ENCODE measurements around the gene ARHGAP26.
"Not testable (repeated sequence)": the region's sequence is repeated elsewhere in the genome, so short reads cannot be mapped to it uniquely, and the experiment has no call there.

The ARHGAP26 gene

DNA sequence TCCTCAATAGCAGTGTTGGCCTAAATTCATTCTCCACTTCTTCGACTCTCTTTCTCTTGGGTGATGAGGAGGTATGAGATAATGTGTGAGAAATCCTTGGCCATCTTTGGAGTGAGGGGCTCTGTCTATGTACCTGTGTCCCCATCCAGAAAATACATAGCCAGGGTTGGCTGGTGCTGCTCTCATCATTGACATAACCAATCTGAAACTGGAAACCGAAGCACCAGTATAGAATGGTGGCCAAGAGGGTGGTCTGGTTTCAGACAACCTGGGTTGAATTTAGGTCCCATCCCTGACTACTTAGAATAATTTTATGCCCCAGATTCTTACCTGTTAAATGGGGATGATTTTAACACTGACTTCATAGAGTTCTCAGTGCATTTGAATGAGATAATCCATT is 208.1 kb downstream of the ARHGAP26 start:
- H3K27me3 Mint-ChIP-seq = no peaks in the 10 kb centered on the region
- peaks cover 3% of the 10 kb centered on the region for H3K36me3 Mint-ChIP-seq
- peaks cover 63% of the 10 kb centered on the region for H3K4me1 Mint-ChIP-seq (ENCODE audit: low read depth)
- H3K9me3 Mint-ChIP-seq (ENCODE audit: low read depth) = no peaks in the 10 kb centered on the region
- peak overlapping the region; percentile 87 for H3K27ac Mint-ChIP-seq
- H3K4me3 Mint-ChIP-seq = no peak overlapping the region

DNA sequence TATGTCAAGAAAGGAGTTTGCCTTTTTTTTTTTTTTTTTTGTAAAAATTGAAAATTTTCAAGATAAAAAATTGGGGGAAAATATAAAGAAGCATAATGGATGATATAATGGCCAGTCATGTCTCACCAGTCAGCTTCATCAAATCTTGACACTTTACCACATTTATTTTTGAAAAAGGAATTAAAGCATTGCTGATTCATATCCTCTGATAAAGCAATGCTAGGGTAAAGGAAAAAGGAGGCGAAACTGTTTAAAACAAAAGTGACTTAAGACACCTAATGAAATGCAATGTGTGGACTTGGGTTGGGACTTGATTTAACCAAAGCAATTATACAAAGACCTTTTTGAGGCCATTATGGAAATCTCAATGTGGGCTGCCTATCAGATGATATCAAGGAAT is 208.5 kb downstream of the ARHGAP26 start:
- H3K4me1 Mint-ChIP-seq (ENCODE audit: low read depth) = peaks cover 58% of the 10 kb centered on the region
- H3K4me3 Mint-ChIP-seq = no peak overlapping the region
- H3K27me3 Mint-ChIP-seq = no peaks in the 10 kb centered on the region
- H3K36me3 Mint-ChIP-seq = peaks cover 3% of the 10 kb centered on the region
- H3K27ac Mint-ChIP-seq = no peak overlapping the region
- H3K9me3 Mint-ChIP-seq (ENCODE audit: low read depth) = no peaks in the 10 kb centered on the region

DNA sequence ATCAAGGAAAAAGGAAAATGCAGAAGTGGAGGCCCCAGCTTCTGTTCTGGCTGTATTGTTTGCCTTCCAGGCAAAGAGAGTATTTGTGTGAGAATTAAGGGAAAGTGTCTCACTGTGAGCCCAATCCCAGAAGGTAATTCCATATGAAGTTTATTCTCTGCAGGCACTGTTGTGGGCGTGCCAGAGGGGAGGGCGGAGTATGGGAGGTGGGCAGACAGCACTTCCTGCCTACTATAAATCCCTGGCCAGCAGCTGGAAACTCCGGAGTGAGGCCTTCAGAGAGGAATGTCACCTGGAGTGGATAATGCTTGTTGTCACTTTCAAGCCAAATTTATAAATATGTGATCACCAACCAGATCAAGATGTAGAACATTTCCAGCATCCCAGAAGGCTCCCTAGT is 209.5 kb downstream of the ARHGAP26 start:
- Mint-ChIP-seq H3K27me3 (no peaks in the 10 kb centered on the region), H3K4me3 (no peak overlapping the region), H3K36me3 (peaks cover 2% of the 10 kb centered on the region), H3K27ac (no peak overlapping the region), H3K9me3 (ENCODE audit: low read depth) (no peaks in the 10 kb centered on the region), H3K4me1 (ENCODE audit: low read depth) (peaks cover 59% of the 10 kb centered on the region)

DNA sequence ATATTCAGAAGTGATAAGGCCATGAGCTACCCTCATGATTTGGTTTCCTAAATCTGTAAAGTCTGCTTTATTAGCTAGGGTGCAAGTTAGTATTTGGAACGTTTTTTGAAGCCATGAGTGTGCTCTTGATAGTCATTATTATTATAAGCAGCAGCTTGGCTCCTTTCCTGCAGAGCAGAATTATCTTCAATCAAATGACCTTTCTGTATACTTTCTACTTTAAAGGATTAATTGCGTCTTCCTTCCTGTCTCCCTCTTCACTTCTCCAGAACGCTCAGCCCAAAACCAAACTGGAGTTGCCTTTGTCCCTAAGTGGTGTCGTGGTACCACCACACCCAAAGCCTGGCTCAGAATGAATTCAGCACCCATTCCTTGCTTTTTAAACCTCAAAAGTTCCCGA is 211.3 kb downstream of the ARHGAP26 start:
- Mint-ChIP-seq H3K36me3 (no peaks in the 10 kb centered on the region), H3K4me1 (ENCODE audit: low read depth) (peaks cover 57% of the 10 kb centered on the region), H3K4me3 (no peak overlapping the region), H3K27me3 (no peaks in the 10 kb centered on the region), H3K9me3 (ENCODE audit: low read depth) (no peaks in the 10 kb centered on the region), H3K27ac (peak overlapping the region; percentile 82)

DNA sequence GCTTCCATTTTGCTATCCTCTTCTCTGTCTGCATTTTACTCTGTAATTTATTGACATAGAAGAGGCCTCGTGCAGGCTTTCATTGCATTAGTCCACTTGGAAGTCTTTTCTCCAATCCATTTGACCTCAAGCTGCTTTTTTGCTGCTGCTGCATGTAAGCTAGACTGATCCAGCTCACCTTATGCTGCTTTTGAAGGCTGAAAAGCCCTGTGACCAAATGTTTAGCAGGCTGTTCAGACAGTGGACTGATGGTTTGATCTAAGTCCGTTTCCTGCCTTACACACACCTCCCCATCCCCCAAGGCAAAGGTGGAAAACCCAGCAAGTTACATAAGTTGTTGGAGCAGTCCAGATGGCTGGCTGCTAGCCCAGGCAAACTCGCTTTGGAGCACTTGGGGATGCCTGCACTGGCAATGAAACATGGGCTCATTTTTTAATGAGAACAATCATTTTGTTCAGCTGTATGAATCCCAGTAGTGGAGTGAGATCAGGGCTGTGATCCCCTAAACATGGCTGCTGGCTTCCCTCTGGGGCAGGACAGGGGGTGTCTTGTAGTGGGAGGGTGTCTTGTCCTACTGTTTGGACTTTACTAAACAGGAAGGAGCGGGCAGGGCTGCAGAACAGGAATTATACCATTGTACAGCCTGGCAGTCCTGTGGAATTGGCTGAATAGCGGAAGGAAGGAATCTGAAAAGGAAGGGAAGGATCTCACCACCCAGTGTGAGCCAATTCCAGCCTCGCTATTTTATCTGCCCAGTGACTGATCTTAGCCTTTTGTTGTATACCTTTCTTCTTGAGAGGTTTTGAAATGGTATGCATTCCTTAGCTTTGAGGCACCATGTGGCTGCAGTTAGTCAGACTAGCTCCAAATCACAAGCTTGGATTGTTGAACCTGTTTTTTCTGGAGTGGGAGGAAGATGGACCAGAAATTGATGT is 212.0 kb downstream of the ARHGAP26 start:
- Mint-ChIP-seq H3K36me3 (peaks cover 4% of the 10 kb centered on the region), H3K9me3 (ENCODE audit: low read depth) (no peaks in the 10 kb centered on the region), H3K4me3 (no peak overlapping the region), H3K27me3 (no peaks in the 10 kb centered on the region), H3K4me1 (ENCODE audit: low read depth) (peaks cover 51% of the 10 kb centered on the region), H3K27ac (peak overlapping the region; percentile 82)

DNA sequence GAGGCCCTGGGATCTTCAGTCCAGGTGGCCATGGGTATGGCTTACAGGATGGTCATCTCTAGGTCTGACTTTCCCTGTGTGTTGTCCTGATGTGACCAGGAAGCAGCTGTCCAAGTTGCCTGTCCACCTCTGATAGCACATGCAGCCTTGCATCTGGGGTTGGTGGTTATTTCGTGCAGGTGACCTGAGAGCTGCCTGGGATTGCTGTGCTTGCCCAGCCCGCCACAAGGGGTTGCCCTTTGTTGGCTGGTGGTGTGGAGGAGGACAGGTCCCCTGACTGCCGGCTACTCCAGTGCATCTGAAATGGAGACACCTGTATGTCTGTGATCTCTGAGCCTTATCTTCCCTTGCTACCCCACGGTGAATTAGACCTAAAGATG is 212.6 kb downstream of the ARHGAP26 start:
- H3K9me3 Mint-ChIP-seq (ENCODE audit: low read depth) = no peaks in the 10 kb centered on the region
- no peaks in the 10 kb centered on the region for H3K27me3 Mint-ChIP-seq
- H3K27ac Mint-ChIP-seq = no peak overlapping the region
- H3K36me3 Mint-ChIP-seq = peaks cover 4% of the 10 kb centered on the region
- no peak overlapping the region for H3K4me3 Mint-ChIP-seq
- peaks cover 45% of the 10 kb centered on the region for H3K4me1 Mint-ChIP-seq (ENCODE audit: low read depth)

DNA sequence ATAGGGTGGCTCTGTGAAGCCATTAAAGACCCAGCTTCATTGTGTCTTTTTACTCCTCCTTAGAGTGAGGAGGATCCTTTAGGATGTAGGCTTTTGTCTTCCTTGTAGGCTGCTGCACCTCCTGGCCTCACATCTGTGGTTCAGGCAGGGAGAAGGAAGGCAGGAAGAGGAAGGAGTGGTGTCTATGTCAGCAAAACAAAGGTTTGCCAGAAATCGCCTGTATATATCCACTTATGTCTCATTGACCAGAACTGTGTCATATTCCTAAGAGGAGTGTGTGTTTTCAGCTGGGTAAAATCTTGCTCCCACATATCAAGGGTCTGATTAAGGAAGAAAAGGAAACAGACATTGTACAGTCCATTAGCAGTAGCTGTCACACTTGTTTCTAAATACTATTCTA is 213.8 kb downstream of the ARHGAP26 start:
- peaks cover 33% of the 10 kb centered on the region for H3K4me1 Mint-ChIP-seq (ENCODE audit: low read depth)
- peaks cover 4% of the 10 kb centered on the region for H3K36me3 Mint-ChIP-seq
- no peaks in the 10 kb centered on the region for H3K27me3 Mint-ChIP-seq
- no peaks in the 10 kb centered on the region for H3K9me3 Mint-ChIP-seq (ENCODE audit: low read depth)
- no peak overlapping the region for H3K4me3 Mint-ChIP-seq
- H3K27ac Mint-ChIP-seq = no peak overlapping the region

DNA sequence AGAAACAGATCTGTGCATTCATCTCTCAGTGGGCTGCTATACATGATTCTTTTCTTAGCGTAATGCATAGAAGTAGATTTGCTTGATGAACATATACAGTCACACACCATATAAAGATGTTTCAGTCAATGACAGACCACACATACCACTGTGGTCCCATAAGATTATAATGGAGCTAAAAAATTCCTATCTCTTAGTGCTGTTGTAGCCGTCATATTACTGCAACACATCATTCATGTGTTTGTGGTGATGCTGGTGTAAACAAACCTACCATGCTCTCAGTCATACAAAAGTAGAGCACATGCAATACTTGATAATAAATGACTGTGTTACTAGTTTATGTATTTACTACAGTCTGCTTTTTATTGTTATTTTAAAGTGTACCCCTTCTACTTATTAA is 214.3 kb downstream of the ARHGAP26 start:
- H3K36me3 Mint-ChIP-seq = peaks cover 4% of the 10 kb centered on the region
- no peaks in the 10 kb centered on the region for H3K9me3 Mint-ChIP-seq (ENCODE audit: low read depth)
- peaks cover 28% of the 10 kb centered on the region for H3K4me1 Mint-ChIP-seq (ENCODE audit: low read depth)
- H3K27me3 Mint-ChIP-seq = no peaks in the 10 kb centered on the region
- no peak overlapping the region for H3K4me3 Mint-ChIP-seq
- H3K27ac Mint-ChIP-seq = no peak overlapping the region

DNA sequence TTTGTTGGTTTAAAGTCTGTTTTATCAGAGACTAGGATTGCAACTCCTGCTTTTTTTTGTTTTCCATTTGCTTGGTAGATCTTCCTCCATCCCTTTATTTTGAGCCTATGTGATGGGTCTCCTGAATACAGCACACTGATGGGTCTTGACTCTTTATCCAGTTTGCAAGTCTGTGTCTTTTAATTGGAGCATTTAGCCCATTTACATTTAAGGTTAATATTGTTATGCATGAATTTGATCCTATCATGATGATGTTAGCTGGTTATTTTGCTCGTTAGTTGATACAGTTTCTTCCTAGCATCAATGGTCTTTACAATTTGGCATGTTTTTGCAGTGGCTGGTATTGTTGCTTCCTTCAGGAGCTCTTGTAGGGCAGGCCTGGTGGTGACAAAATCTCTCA is 219.1 kb downstream of the ARHGAP26 start:
- not testable (repeated sequence) for H3K9me3 Mint-ChIP-seq (ENCODE audit: low read depth); H3K27ac Mint-ChIP-seq; H3K4me1 Mint-ChIP-seq (ENCODE audit: low read depth); H3K27me3 Mint-ChIP-seq; H3K4me3 Mint-ChIP-seq
- H3K36me3 Mint-ChIP-seq = peaks cover 18% of the 10 kb centered on the region

DNA sequence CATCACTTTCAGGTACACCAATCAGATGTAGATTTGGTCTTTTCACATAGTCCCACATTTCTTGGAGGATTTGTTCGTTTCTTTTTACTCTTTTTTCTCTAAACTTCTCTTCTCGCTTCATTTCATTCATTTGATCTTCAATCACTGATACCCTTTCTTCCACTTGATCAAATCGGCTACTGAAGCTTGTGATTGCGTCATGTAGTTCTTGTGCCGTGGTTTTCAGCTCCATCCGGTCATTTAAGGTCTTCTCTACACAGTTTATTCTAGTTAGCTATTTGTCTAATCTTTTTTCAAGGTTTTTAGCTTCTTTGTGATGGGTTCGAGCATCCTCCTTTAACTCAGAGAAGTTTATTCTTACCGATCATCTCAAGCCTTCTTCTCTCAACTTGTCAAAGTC is 219.9 kb downstream of the ARHGAP26 start:
- H3K27ac Mint-ChIP-seq; H3K9me3 Mint-ChIP-seq (ENCODE audit: low read depth); H3K27me3 Mint-ChIP-seq; H3K4me1 Mint-ChIP-seq (ENCODE audit: low read depth); H3K4me3 Mint-ChIP-seq: not testable (repeated sequence)
- H3K36me3 Mint-ChIP-seq = peaks cover 20% of the 10 kb centered on the region

DNA sequence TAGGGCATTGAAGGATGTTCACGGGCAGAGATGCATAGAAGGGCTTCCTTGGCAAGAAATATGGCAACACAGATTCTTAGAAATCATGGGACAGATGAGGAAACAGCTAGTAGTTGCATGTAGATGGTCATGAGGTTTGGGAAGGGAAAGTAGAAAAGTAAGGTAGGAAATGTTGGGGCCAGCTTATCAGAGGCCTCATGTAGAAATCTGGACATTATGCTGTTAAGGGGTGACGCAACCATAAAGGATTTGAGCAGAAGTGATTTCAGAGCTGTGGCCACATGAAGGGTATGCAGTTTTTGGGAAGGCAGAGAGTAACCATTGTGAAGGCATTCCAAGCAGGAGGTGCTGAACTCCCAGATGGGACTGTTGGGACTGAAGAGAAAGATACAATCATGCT is 224.0 kb downstream of the ARHGAP26 start:
- H3K36me3 Mint-ChIP-seq = peaks cover 23% of the 10 kb centered on the region
- peaks cover 4% of the 10 kb centered on the region for H3K9me3 Mint-ChIP-seq (ENCODE audit: low read depth)
- H3K27me3 Mint-ChIP-seq = no peaks in the 10 kb centered on the region
- peaks cover 28% of the 10 kb centered on the region for H3K4me1 Mint-ChIP-seq (ENCODE audit: low read depth)
- H3K4me3 Mint-ChIP-seq = no peak overlapping the region
- H3K27ac Mint-ChIP-seq = no peak overlapping the region

DNA sequence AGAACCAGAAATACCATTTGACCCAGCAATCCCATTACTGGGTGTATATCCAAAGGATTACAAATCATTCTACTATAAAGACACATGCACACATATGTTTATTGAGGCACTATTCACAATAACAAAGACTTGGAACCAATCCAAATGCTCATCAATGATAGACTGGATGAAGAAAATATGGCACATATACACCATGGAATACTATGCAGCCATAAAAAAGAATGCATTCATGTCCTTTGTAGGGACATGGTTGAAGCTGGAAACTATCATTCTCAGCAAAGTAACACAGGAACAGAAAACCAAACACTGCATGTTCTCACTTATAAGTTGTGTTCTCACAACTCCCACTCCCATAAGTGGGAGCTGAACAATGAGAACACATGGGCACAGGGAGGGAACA is 225.4 kb downstream of the ARHGAP26 start:
- H3K27me3 Mint-ChIP-seq; H3K4me3 Mint-ChIP-seq; H3K9me3 Mint-ChIP-seq (ENCODE audit: low read depth): not testable (repeated sequence)
- H3K4me1 Mint-ChIP-seq (ENCODE audit: low read depth) = peaks cover 33% of the 10 kb centered on the region
- peak overlapping the region; percentile 77 for H3K27ac Mint-ChIP-seq
- peaks cover 20% of the 10 kb centered on the region for H3K36me3 Mint-ChIP-seq

DNA sequence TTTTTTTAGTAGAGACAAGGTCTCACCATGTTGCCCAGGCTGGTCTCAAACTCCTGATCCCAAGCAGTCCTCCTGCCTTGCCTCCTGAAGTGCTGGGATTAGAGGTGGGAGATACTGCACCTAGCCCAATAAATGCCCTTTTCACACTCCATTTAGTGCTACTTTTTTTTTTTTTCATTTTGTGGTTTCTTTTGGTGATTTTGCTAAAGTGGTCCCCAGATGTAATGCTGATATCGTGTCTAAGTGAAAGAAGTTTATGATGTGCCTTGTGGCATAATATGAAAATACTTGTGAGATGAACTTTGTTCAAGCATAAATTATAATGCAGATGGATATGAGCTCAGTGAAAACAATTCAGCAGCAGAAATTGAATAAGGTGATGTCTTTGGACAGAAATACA is 227.4 kb downstream of the ARHGAP26 start:
- H3K4me1 Mint-ChIP-seq (ENCODE audit: low read depth) = peaks cover 52% of the 10 kb centered on the region
- H3K4me3 Mint-ChIP-seq = no peak overlapping the region
- H3K9me3 Mint-ChIP-seq (ENCODE audit: low read depth) = no peaks in the 10 kb centered on the region
- no peaks in the 10 kb centered on the region for H3K27me3 Mint-ChIP-seq
- H3K36me3 Mint-ChIP-seq = peaks cover 15% of the 10 kb centered on the region
- H3K27ac Mint-ChIP-seq = peak overlapping the region; percentile 5

DNA sequence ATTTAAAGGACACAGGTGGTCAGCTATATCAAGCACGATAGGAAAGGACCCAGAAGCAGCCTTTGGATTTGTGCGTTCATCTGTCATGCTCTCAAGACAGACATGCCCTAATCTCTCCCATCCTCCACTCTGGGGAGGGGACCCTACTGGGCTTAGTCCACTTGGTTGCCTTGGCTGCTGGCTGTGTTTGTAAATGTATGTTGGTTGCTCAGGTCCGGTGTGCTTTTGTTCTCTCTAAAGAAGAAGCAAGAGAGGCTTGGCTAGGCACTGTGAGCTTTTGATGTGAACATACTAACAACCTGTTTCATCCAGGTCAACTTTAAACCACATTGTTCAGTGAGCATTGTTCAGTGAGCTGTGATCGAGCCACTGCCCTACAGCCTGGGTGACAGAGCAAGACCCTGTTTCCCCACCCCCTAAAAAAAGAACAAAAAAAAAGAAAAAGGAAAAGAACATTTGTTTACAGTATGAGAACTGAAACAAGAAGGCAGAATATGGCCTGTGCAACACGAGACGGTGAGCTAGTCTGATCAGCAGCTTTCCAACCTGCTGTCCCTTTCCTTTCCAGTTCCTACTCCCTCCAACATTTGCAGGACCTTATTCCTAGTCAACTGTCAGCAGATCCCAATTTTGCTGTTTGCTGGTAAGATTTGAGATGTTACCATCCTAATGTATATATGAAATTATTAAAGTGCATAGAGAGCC is 228.3 kb downstream of the ARHGAP26 start:
- Mint-ChIP-seq H3K36me3 (peaks cover 15% of the 10 kb centered on the region), H3K9me3 (ENCODE audit: low read depth) (no peaks in the 10 kb centered on the region), H3K4me3 (no peak overlapping the region), H3K4me1 (ENCODE audit: low read depth) (peaks cover 61% of the 10 kb centered on the region), H3K27ac (peak overlapping the region; percentile 34), H3K27me3 (no peaks in the 10 kb centered on the region)

DNA sequence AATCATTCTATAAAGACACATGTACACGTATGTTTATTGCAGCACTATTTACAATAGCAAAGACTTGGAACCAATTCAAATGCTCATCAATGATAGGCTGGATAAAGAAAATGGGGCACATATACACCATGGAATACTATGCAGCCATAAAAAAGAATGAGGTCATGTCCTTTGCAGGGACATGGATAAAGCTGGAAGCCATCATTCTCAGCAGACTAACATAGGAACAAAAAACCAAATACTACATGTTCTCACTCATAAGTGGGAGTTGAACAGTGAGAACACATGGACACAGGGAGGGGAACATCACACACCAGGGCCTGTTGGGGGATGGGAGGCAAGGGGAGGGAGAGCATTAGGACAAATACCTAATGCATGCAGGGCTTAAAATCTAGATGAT is 230.4 kb downstream of the ARHGAP26 start:
- Mint-ChIP-seq H3K36me3 (peaks cover 10% of the 10 kb centered on the region), H3K27ac (peak overlapping the region; percentile 98), H3K4me1 (ENCODE audit: low read depth) (peaks cover 78% of the 10 kb centered on the region)
- not testable (repeated sequence) for H3K4me3 Mint-ChIP-seq; H3K27me3 Mint-ChIP-seq; H3K9me3 Mint-ChIP-seq (ENCODE audit: low read depth)
